CMK (cell line): ENCODE data around the gene SYTL3.

Experiments
- DNase-seq: peaks from one replicate; pipeline ENCODE4 v3.0.0-alpha.2; 2010; ENCODE audit warnings: low read depth

Gene SYTL3

DNA sequence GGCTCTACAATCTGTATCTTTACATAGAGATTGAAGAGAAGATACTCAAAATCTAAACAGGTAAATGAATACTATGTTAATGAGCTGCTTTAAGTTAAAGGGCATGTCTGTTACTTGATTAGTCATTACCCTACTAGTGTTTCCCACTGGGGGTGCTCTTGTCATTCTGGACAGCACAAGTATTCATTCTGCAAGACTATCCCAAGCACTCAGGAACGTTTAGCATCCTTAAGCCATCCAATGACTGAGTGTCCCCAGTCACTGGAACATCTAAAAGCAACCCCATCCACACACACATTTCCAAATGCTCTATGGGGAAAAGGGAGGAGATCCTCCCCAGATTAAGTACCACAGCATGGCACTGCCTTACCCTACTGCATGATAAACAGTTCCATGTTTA lies 143.6 kb downstream of the SYTL3 start:
- no peak for DNase-seq

DNA sequence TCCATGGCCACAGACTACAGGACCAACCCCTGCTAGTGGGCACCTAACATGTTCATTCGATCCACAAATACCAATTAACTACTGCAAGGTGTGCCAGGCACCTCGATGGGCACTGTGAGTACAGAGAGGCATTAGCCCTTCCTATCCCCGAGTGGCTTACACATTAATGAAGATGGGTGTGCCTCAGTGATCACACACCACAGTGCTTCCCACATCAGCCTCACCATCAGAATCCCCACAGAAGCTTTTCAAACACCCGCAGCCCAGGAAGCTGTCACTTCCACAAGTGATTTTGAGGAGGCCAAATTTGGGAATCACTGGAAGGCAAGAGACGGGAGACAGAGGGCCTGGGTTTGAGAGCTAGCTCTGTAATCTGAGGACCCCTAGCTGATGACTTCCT lies 145.7 kb downstream of the SYTL3 start:
- no peak for DNase-seq

DNA sequence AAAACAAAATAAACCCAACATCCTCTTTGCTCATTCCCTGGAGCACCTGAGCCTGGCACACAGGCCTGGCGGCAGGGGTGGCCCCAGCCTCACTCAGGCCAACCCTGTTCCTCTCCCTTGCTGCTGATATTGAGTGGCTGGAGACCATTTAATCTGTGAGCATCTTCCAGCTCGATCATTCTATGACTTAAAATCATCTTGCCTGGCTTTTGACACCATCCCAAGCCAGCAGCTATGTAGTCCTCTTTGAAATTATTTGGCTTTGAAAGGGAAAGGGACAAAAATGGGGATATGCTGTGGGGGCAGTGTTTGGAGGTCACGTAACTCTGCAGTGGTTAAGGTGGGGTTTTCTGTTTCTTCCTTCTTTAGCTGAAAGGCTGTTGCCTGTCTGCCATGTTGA lies 146.5 kb downstream of the SYTL3 start:
- no peak for DNase-seq

DNA sequence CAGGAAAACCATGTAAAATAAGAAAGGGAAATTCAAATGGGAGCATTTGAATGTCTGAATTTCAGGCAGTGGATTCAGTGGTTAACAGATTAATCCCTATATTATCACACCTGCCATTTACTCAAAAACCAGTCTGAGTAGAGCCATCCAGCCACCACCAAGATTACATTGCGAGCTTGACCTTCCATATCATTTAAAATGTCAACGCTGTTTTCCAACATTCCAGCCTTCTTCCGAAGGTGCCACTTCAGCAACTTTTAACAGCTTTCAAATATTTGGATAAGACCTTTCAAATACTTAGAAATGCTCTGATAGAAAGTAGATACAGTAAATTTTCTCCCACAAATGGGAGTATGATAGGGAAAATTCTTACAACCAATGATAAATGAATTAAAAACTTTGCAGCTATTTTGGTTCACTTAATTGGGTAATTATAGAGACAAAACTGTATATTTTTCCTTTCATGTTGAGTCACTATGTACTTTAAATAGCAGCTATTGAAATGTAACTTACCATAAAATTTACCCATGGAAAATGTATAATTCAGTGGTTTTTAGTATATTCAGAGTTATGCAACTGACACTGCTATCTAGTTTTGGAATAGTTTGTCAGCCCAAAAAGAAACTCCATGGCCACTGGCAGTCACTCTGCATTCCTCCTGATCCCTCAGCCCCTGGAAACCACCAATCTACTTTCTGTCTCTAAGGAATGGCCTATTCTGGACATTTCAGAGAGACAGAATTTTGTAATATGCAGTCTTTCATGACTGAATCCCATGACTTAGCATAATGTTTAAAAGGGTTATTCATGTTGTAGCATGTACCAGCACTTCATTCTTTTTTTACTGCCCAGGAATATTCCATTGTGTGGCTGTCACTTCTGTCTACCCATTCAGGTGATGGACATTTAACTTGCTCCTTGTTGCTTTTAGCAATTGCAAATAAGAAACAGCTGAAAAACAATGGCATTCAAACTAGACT lies 147.8 kb downstream of the SYTL3 start:
- DNase-seq, result no peak

DNA sequence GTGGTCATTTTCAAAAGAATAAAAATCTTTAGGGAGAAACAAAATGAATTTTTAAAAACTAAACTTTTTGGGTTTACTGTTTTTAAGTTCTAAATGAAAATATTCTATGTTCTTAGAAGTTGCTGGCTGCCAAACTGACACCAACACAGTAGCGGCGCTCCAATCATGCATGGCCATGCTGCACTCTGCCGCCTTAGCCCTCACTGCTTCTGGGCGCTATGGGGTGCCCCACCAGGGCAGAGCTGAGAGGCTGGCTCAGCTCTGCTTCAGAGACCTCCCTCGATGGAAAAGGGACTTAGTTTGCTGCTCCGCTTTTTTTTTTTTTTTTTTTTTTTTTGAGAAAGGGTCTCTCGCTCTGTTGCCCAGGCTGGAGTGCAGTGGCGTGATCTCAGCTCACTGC lies 148.5 kb downstream of the SYTL3 start:
- no peak for DNase-seq

DNA sequence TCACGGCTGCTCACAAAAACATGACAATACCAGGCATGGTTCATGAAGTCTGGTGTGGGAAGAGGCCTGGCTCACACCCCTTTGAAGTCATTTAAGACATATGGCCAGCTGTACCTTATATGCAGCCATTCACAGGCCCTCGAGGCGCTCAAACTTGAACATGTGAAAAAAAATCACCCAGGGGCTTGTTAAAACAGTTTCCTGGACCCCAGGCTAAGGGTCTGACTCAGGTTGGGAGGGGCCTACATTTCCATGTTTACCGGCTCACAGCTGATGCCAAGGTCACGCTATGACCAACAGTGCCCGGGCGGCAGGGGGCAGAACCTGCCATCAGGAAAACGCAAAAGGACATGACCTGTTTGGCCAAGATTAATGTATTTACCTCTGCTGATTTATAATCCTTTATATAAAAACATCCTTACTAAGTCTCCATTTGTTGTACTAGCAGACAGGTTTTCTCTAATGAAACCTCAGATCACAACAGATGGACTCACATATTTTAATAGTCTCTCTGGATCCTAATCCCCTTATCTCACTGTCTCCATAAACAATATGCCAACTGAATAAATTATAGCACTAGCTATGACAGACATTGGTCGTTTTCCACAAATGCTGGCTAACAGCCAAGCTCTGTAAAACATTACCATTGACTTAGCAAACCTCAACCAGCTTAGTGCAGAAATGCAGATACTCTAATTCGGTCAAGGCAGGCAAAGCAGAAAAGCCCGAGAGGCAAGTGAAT lies 149.4 kb downstream of the SYTL3 start:
- no peak for DNase-seq

DNA sequence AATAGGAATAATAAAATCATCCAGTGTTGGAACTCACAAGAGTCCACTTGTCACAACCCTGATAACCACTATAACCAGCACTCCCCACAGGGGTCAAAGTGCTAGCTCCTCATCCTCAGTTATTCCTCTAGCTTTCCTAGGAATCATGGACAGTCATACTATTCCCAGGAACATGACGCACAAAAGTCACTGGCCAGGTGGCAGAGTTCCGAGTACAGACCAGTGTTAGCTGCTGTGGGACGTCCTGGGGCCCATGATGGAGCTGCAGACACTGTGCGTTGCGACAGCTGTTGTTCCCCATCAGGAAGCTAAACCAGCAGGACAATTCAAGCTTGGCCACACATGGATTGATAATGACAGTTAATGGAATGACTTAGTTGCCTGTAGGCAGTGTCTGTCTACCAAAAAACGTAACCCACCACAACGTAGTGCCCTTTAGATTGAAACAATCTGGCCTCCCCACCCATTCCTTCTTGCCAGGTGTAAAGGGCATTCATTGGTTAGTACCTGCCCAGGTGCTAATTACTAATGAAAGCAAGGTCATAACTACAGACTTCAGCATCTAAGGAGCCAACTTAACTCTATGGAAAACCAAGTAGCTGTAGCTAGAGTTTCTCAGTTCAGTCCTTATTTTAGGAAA lies 151.9 kb downstream of the SYTL3 start:
- no peak for DNase-seq

DNA sequence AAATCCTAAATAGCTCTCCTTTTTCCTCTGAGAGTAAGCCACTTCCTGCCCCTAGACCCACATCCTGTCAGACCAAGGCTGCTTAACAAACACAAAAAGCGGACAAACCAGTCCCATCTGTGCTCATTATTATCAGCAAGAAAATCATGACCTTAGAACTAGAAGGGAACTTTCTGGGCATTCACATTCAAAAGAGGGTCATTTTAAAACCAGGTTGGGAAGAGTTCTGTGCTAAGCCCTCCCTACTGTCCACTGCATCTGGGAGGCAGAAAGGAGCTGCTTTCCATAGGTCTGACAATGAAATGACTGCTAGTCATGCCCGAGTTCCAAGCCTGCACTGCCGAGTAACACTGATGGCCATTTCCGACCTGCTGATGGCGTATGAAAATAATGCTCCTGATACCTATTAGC lies 153.9 kb downstream of the SYTL3 start:
- DNase-seq, result no peak

DNA sequence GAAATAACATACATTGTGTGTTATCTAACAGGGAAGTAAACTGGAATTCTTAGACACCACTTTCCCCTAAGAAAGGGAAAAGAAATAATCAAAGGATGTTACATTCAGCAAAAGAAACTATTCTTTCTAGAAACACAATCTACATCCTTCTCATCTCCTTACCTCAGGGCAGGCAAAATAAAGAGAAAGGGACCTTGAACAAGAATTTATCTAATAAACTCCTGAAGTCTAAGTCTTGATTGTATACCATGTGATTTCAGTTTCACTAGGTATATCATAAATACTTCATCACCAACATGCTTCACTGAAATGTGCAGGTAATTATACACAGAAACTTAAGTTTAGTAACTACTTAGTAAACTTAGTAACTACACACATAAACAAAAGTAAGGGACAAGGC lies 154.4 kb downstream of the SYTL3 start:
- DNase-seq, result no peak

DNA sequence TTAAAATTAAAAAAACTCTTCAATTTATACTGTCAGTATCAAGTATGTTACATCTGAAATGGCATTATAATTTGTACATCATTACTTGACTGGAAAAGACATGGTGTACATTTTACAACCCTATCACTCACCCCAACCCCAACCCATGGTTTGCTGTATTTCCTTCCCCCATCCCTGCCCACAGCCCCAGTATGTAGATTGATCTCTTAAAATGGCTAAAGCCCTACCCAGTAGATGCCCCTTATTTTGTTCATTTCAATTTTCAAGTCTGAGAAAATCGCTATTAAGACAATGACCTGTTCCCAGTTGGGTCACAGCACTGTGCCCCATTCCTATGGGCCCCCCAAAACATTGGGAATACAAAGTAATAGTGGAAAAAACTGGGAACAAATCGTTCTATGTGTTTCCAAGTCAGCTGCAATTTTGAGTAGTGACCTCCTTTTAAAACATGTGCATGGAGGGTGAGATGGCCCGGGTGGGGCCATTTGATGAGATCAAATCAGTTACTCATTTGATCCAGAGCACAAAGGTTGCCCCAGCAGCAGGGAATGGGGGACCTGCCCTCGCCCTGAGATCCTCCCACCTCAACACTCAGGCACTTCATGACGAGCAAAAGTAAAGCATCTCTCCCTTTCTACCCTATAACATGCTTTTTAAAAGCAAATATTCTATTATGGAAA lies 156.0 kb downstream of the SYTL3 start:
- no peak for DNase-seq

DNA sequence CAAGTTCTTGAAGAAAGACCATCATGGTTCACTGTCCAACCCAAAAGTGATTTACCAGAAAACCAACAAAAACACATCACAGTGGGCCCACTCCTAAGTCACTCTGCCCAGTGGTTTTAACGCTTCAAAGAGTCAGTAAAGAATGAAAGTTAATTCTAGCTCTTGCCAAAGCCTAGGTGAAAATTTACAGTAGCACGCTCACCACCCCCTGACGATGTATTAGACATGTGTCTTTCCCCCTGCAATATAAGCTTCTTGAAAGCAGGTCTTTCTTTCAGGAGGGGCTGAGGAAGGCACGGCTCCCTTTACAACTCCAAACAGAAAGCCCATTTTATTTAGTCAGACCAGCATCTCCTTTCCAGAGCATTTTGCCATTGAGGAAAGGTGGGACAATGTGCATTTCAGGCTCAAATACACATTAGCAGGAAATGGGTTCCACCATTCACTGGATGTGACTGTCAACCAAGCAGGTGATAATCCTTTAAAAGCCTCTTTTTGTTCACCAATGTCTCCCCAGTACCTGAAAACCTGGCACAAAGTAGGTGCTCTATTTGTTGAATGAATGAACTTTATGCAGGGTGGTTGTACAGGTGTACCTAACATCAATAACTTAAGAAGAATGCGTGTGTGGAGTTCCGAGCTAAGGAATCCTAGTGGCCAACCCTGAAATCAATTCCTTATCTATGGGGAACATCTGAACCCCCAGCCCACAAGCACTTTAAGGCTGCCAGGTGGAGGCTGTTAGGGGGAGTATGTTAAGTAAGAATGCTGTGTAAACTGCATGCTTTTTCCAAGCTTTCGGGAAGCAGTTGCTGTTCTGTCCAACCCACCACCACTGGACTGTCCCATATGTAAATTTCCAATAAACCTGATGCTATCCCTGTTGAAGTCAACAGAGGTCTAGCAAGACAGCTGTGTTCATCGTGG lies 157.9 kb downstream of the SYTL3 start:
- DNase-seq, result no peak

DNA sequence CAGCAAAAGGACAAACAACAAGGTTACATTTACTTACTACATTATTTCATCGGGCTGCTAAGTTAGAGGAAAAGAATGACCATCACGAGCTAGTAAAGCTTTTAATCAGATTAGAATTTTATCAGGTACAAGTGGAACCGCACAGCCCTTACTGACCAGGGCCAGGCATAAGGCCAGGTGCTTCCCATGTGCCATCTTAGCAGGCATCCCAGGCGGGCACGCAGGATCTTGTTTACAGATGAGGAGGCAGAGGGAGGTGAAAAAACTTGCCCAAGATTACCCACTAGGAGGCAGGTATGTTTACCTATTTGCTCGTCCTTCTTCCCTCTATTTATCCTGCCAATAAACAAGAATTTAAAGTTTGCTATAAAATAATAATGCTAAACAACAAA lies 158.6 kb downstream of the SYTL3 start:
- no peak for DNase-seq

DNA sequence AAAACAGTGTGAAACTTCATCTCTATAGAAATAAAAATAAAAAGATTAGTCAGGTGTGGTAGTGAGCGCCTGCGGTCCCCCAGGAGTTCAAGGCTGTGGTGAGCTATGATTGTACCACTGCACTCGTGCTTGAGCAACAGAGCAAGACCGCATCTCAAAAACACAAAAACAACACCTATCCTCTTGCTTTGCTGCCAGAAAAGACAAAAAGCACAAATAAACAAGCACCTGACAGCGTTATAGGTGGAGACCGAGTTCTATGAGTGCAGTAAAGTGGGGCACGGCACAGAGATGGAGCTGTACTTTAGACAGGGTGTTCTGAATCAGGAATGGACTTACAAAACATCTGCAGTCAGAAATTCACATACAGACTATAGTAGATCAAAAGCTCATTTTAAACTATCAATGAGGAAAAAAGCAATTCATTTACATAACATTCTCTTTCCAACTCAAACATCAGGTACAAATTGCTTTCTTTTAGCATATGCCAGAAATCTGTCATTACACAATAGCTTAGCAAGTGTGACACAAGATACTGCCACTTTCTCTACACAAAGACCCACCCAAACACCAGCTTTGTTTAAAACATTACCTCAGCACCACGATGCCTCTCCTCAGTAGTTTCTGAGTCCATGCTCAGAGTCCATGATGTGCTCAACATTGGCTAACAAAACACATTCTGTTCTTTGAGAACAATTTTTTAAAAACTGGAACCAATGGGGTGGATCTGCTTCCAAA lies 159.3 kb downstream of the SYTL3 start:
- DNase-seq, result no peak

DNA sequence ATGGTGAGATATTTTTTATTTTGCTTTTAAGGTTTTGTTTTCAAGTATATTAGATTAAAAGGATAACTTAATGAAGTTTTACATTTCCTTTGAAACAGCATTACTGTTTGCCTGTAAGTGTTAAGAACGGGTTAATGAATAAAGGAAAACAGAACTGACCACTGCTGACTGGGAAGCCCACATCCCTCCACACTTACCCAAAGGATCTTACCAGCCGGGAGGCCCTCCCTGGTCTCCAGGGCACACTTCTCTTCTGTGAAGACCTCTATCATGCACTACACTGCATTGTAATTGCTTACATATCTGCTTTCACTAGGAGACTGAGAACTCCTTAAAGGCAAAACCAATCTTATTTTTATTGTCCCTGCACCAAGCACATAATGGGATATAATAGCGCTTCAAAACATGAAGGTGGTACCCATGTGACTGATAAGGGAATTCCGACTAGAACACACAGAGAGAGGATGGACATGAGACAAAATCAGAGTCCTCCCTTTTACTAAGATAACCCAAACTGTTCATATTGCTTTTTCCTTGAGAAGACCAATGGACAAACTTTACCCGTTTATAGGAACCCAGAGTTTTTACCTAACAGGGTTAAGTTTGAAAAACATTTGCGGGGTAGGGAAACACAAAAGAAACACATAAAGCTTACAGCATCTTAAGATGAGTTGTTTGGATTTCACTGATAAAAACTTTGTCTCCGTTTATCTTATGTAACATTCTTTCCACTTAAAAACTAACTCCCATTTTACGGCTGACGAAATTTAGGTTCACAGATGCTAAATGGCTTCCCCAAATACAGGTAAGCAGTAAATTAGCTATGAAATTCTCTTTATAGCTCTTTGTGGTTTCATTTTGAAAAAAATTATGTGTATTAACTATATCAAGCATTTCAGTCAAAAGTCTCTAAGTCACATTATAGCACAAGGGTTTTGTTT lies 160.6 kb downstream of the SYTL3 start:
- DNase-seq, result no peak

DNA sequence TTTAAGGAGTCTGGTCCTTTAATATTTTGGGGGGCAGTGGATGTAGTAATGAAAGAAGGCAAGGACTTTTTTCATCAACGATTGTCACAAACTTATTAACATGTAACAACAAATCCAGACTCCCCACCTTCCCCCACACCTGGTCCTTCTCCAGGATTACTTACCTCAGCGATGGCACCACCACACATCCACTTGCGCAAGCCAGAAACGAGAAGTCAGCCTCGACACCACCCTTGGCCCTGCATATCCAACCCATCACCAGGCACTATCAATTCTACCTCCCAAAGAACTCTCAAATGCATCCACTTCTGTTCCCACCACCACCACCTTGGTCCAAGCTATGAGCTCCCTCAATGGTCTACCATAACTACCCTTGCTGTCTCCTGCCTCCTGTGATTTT lies 162.8 kb downstream of the SYTL3 start:
- no peak for DNase-seq

DNA sequence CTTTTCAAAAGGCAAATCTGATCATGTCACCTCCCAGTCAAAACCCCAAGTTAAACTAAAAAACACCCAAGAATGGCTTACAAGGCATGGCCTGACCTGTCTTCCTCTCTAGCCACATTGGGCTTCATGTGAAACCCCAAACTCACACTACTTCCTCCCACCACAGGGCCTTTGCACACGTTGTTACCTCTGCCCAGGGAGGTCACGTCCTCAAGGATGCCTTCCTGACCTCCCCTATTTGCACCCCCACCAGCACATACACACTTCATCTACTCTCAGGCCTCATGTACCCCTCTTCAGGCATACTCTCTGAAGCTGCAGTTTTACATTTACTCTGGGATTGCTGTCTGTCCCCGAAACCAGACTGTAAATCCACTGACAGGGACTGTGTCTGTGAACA lies 163.2 kb downstream of the SYTL3 start:
- no peak for DNase-seq
